CD4-positive, alpha-beta T cell (primary cell): ENCODE results near the gene WDR90. TPM values are rescaled to one million over a fixed set of nuclear protein-coding genes. Genes with fewer than 3 reads are reported as not detected.

Experiments used
- ATAC-seq: fragments of 200-7000 bp; cut with Tn5 transposase; one replicate; pipeline ENCODE4 v1.10.0; 2022; ENCODE audit warnings: mild to moderate bottlenecking; ENCODE audit not compliant: poor library complexity
- CTCF ChIA-PET: fragments of 350-600 bp; sonication (Branson Sonifier 250); formaldehyde crosslinking; loops from one replicate; lab custom pipeline; 2021; ENCODE audit warnings: antibody characterized with exemption, inconsistent platforms; lab: Charles Lee
- POLR2A ChIA-PET: fragments of 350-600 bp; sonication (Branson Sonifier 250); formaldehyde crosslinking; loops from one replicate; lab custom pipeline; 2021; ENCODE audit warnings: antibody characterized with exemption, inconsistent platforms; lab: Charles Lee
- DNase-seq, 14 experiments: peaks; one replicate each; pipeline ENCODE4 v3.0.0-alpha.2; 2013 to 2020; ENCODE audit warnings: mixed read lengths in 2 of 14
- H3K27ac ChIP-seq, 2 donors: one replicate each; pipeline versions ENCODE4 v1.5.1 to v1.7.0; 2013; ENCODE audit warnings: low read length in 2 of 2, low read depth in 1 of 2, mild to moderate bottlenecking in 1 of 2
- H3K27me3 ChIP-seq, 2 experiments: 1 replicate in 1 of 2; 2 replicates in 1 of 2; pipeline versions ENCODE4 v1.6.1 to v1.7.0; 2013; ENCODE audit warnings: low read length in 2 of 2, control low read depth in 1 of 2, mild to moderate bottlenecking in 1 of 2, moderate library complexity in 1 of 2; ENCODE audit not compliant: insufficient read depth in 2 of 2, control insufficient read depth in 1 of 2
- H3K36me3 ChIP-seq: one replicate; pipeline ENCODE4 v1.6.1; 2013; ENCODE audit warnings: low read length, control low read depth; ENCODE audit not compliant: insufficient read depth
- H3K4me1 ChIP-seq: one replicate; pipeline ENCODE4 v1.6.1; 2013; ENCODE audit warnings: low read length, control low read depth; ENCODE audit not compliant: insufficient read depth
- H3K4me3 ChIP-seq: one replicate; pipeline ENCODE4 v1.5.1; 2013; ENCODE audit warnings: mild to moderate bottlenecking, low read length, moderate library complexity
- H3K9me3 ChIP-seq, 2 experiments: 1 replicate in 1 of 2; 2 replicates in 1 of 2; pipeline versions ENCODE4 v1.6.1 to v1.7.0; 2013; ENCODE audit warnings: low read length in 2 of 2, mild to moderate bottlenecking in 2 of 2, control low read depth in 1 of 2, moderate library complexity in 1 of 2; ENCODE audit not compliant: control insufficient read depth in 1 of 2, insufficient read depth in 1 of 2
- H3K27ac Mint-ChIP-seq: one replicate; pipeline ENCODE4 v1.8.0; 2020; ENCODE audit warnings: mixed read lengths
- H3K27me3 Mint-ChIP-seq: one replicate; pipeline ENCODE4 v1.8.0; 2021; ENCODE audit warnings: mixed read lengths
- H3K36me3 Mint-ChIP-seq: one replicate; pipeline ENCODE4 v1.8.0; 2021; ENCODE audit warnings: low read depth, mixed read lengths
- H3K4me1 Mint-ChIP-seq: one replicate; pipeline ENCODE4 v1.8.0; 2021; ENCODE audit warnings: low read depth, mixed read lengths
- H3K4me3 Mint-ChIP-seq: one replicate; pipeline ENCODE4 v1.8.0; 2020; ENCODE audit warnings: mild to moderate bottlenecking, mixed read lengths
- H3K9me3 Mint-ChIP-seq: one replicate; pipeline ENCODE4 v1.8.0; 2020; ENCODE audit warnings: mixed read lengths
- CTCF ChIP-seq: fragments of 200-600 bp; IDR thresholded peaks from one replicate; pipeline ENCODE4 v1.8.0; 2022; ENCODE audit warnings: antibody characterized with exemption, mild to moderate bottlenecking
- intact Hi-C, 2 experiments: fragments of 100-400 bp; cut with DNase I in 1 of 2; cut with micrococcal nuclease in 1 of 2; formaldehyde crosslinking; loops; one replicate each; pipeline versions ENCODE4 v1.15.1 to v1.9.0; 2023 to 2025; cut with DNase I, micrococcal nuclease
- total RNA-seq, 174 experiments: library from RNA in 2 of 174; stranded (reverse) in 2 of 174; gene quantifications; one replicate each; pipeline ENCODE4 v1.2.3 and lab custom pipeline; 2021 to 2026

The WDR90 gene
- total RNA-seq, 2 experiments from 2014 or later: 8.1 to 10.3 TPM

- H3K4me1 Mint-ChIP-seq: peaks cover 11% of the 10 kb centered on the region
- no peaks in the 10 kb centered on the region for H3K9me3 Mint-ChIP-seq
- peaks cover 5 to 7% of the 10 kb centered on the region in 2 experiments for H3K27me3 ChIP-seq
- no peak overlapping the region for H3K4me3 Mint-ChIP-seq
- peaks cover 15% of the 10 kb centered on the region for H3K36me3 Mint-ChIP-seq
- TF ChIP-seq CTCF: no peak
- H3K27ac Mint-ChIP-seq: no peak overlapping the region
- no peak for DNase-seq
- ATAC-seq: no peak
- H3K36me3 ChIP-seq: peaks cover 35% of the 10 kb centered on the region
- CTCF ChIA-PET: no interaction called here
- H3K9me3 ChIP-seq: no peaks in the 10 kb centered on the region
- H3K27ac ChIP-seq: no peak overlapping the region
- intact Hi-C loops: no loop called here
- H3K4me3 ChIP-seq: no peak overlapping the region
- peaks cover 43% of the 10 kb centered on the region for H3K4me1 ChIP-seq
- no peaks in the 10 kb centered on the region for H3K27me3 Mint-ChIP-seq
- POLR2A ChIA-PET: interaction anchor here (0.7 kb wide), 1 partner anchor 144 kb away, joined by 3 read pairs; the partner anchor contains the start of gene CAPN15
Observed at GRCh38 chr16:671353-672131, 22.4 kb downstream of the WDR90 start.

DNA sequence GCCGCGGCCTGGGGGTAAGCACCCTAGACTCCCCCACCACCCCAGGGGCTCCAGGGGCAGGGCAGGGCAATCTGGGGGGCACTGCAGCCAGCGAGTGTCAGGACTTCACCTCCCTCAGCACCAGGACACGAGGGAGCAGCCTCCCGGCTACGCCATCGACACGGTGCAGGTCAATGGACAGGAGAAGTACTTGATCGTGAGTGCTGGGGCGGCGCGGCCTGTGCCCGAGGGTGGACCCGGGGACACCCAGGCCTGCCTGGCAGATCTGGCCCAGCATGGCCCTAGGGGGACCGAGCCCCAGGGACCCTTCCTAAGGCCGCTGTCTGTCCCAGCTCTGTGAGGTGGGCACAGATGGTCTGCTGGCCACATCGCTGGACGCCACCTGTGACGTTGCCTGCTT lies 23.2 kb downstream of the WDR90 start:
- intact Hi-C loops: no loop called here
- H3K27me3 ChIP-seq: peaks cover 8 to 12% of the 10 kb centered on the region in 2 experiments
- H3K36me3 Mint-ChIP-seq: peaks cover 15% of the 10 kb centered on the region
- H3K36me3 ChIP-seq: peaks cover 35% of the 10 kb centered on the region
- H3K4me1 ChIP-seq: peaks cover 42% of the 10 kb centered on the region
- H3K4me3 ChIP-seq: no peak overlapping the region
- H3K4me1 Mint-ChIP-seq: peaks cover 16% of the 10 kb centered on the region
- H3K4me3 Mint-ChIP-seq: no peak overlapping the region
- H3K9me3 Mint-ChIP-seq: no peaks in the 10 kb centered on the region
- POLR2A ChIA-PET: no interaction called here
- TF ChIP-seq CTCF: no peak
- H3K27ac ChIP-seq: no peak overlapping the region
- no peaks in the 10 kb centered on the region for H3K9me3 ChIP-seq
- DNase-seq (no peak), ATAC-seq (no peak)
- no peaks in the 10 kb centered on the region for H3K27me3 Mint-ChIP-seq
- CTCF ChIA-PET: no interaction called here
- no peak overlapping the region for H3K27ac Mint-ChIP-seq

DNA sequence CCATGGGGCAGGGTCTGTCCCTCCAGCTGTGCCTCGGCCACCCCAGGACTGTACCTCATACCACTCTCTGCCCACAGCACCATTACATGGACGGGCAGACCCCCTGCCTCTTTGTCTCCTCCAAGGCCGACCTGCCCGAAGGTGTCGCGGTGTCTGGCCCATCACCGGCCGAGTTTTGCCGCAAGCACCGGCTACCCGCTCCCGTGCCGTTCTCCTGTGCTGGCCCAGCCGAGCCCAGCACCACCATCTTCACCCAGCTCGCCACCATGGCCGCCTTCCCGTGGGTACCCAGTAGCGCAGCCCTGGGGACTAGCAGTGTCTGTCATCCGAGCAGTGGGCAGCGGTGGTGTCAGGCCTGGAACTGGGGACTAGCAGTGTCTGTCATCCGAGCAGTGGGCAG lies 23.7 kb downstream of the WDR90 start:
- Histone ChIP-seq H3K4me3 (no peak overlapping the region), H3K27ac (no peak overlapping the region), H3K9me3 (no peaks in the 10 kb centered on the region), H3K27me3 (peaks cover 8 to 12% of the 10 kb centered on the region in 2 experiments), H3K36me3 (peaks cover 35% of the 10 kb centered on the region), H3K4me1 (peaks cover 40% of the 10 kb centered on the region)
- Mint-ChIP-seq H3K36me3 (peaks cover 15% of the 10 kb centered on the region), H3K4me1 (peaks cover 11% of the 10 kb centered on the region), H3K9me3 (no peaks in the 10 kb centered on the region), H3K27ac (no peak overlapping the region), H3K27me3 (no peaks in the 10 kb centered on the region), H3K4me3 (no peak overlapping the region)
- intact Hi-C loops: no loop called here
- POLR2A ChIA-PET: no interaction called here
- DNase-seq (no peak), ATAC-seq (no peak)
- TF ChIP-seq CTCF: no peak
- CTCF ChIA-PET: no interaction called here
